ENCODE measurements around the gene PCDH12. TPM values are rescaled to one million over a fixed set of nuclear protein-coding genes. Genes with fewer than 3 reads are reported as not detected.

PCDH12 gene
- total and polyA plus RNA-seq, 9 donors, result 0.61 to 11.1 (median 2.1) TPM

- no peak overlapping the region for H3K27ac ChIP-seq
- no peaks in the 10 kb centered on the region for H3K9me3 ChIP-seq
- H3K36me3 ChIP-seq, result no peaks in the 10 kb centered on the region
- DNase-seq, result no peak
- TF ChIP-seq POLR2A (IDR thresholded peaks at IDR 0.05), result no peak
- no peak for TF ChIP-seq EP300 (IDR thresholded peaks at IDR 0.05)
- TF ChIP-seq, protein P1, sequence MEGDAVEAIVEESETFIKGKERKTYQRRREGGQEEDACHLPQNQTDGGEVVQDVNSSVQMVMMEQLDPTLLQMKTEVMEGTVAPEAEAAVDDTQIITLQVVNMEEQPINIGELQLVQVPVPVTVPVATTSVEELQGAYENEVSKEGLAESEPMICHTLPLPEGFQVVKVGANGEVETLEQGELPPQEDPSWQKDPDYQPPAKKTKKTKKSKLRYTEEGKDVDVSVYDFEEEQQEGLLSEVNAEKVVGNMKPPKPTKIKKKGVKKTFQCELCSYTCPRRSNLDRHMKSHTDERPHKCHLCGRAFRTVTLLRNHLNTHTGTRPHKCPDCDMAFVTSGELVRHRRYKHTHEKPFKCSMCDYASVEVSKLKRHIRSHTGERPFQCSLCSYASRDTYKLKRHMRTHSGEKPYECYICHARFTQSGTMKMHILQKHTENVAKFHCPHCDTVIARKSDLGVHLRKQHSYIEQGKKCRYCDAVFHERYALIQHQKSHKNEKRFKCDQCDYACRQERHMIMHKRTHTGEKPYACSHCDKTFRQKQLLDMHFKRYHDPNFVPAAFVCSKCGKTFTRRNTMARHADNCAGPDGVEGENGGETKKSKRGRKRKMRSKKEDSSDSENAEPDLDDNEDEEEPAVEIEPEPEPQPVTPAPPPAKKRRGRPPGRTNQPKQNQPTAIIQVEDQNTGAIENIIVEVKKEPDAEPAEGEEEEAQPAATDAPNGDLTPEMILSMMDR (IDR thresholded peaks at IDR 0.05), result no peak
- 84 to 90% (median 86%) methylated on average over 2 of the region's 2 CpGs for WGBS, 3 donors
- no peak overlapping the region for H3K4me3 ChIP-seq
- H3K27me3 ChIP-seq, result no peaks in the 10 kb centered on the region
- H3K4me1 ChIP-seq (ENCODE audit: insufficient read depth), result no peaks in the 10 kb centered on the region
- intact Hi-C loops (cut with DNase I), result no loop called here
Observed at GRCh38 chr5:141948812-141949211, 9.2 kb downstream of the PCDH12 start.

DNA sequence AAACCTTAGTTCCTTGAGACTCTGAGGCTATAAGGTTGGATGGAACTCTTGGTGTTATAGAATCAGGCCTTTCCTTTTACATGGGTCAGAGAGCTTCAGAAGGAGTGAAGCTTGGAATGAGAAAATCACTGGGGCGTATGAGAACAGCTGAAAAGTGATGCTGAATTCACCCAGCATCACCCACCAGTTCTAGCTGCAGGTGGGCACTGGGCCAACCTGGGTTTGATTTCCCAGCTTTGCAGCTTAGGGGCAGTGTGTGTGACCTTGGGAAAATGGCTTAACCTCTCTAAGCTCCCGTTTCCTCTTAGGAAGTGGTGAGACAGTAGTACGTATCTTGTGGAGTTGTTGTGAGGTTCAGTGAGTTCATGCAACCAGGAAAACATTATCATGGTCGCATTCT lies 10.7 kb downstream of the PCDH12 start:
- no peak overlapping the region for H3K27ac ChIP-seq
- no peaks in the 10 kb centered on the region for H3K36me3 ChIP-seq

DNA sequence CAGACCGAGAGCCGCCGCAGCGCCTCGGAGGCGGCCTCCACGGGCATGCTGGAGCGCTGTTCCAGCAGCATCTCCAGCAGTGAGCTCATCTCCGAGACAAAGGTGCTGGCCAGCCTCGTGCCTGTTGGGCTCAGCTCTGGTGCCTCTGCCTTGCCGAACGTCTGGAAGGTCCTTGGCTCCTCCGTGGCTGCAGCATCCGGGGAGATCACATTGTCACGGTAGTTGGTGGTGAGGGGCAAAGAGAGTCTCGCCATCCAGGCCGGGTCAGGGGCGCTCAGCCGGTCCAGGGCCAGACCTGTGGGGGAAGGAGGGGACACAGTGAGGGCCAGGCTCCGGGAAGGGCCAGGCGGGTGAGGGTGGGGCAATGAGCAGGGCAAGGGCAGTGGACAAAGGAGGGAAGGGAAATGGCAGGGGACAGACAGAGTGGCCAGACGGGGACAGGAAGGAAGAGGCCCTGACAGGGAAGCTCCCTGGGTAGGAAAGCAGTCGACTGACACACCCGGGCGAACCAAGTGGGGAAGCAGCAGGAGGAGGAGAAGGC lies 12.4 kb downstream of the PCDH12 start:
- Histone ChIP-seq H3K9me3 (no peaks in the 10 kb centered on the region), H3K4me3 (no peak overlapping the region), H3K36me3 (no peaks in the 10 kb centered on the region), H3K27me3 (no peaks in the 10 kb centered on the region), H3K27ac (no peak overlapping the region), H3K4me1 (ENCODE audit: insufficient read depth) (no peaks in the 10 kb centered on the region)
- intact Hi-C loops (cut with DNase I), result no loop called here
- WGBS, 3 donors, result 21 to 33% (median 26%) methylated on average over 25 of the region's 25 CpGs
- no peak for DNase-seq
- TF ChIP-seq POLR2A (IDR thresholded peaks at IDR 0.05), result no peak
- no peak for TF ChIP-seq EP300 (IDR thresholded peaks at IDR 0.05)
- TF ChIP-seq, protein P1 (IDR thresholded peaks at IDR 0.05), result no peak

More for the DNA sequence above, 10.7 kb downstream of the PCDH12 start:
- Histone ChIP-seq H3K27me3 (no peaks in the 10 kb centered on the region), H3K9me3 (no peaks in the 10 kb centered on the region), H3K4me3 (no peak overlapping the region), H3K4me1 (ENCODE audit: insufficient read depth) (no peaks in the 10 kb centered on the region)
- 70 to 74% (median 70%) methylated on average over 4 of the region's 4 CpGs for WGBS, 3 donors
- intact Hi-C loops (cut with DNase I), result no loop called here
- no peak for DNase-seq
- TF ChIP-seq, protein P1 (IDR thresholded peaks at IDR 0.05), result no peak
- TF ChIP-seq EP300 (IDR thresholded peaks at IDR 0.05) (no peak), POLR2A (IDR thresholded peaks at IDR 0.05) (no peak)

DNA sequence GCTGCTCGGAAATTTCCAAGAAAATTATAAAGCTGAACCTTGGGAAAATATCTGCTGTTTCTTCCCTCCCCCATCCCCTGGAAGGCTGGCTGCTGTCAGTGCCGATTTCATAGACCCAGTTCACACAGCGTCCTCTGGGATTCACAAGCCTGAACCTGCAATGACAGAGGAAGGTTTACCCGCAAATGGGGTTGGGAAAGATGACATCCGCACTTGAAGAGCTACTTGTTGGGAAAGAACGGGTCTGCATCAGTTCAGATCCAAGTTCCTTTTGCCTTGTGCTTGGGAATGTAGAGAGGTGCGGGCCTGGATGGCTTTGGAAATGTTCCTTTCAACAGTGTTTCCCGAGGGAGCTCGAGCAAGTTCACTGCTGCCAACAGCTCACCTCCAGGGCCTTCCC lies 13.9 kb downstream of the PCDH12 start:
- no peak overlapping the region for H3K27ac ChIP-seq
- no peak for DNase-seq
- TF ChIP-seq, protein P1 (IDR thresholded peaks at IDR 0.05), result no peak
- TF ChIP-seq EP300 (IDR thresholded peaks at IDR 0.05) (no peak), POLR2A (IDR thresholded peaks at IDR 0.05) (no peak)
- no peaks in the 10 kb centered on the region for H3K9me3 ChIP-seq
- no peaks in the 10 kb centered on the region for H3K36me3 ChIP-seq
- H3K4me1 ChIP-seq (ENCODE audit: insufficient read depth), result no peaks in the 10 kb centered on the region
- no peak overlapping the region for H3K4me3 ChIP-seq
- intact Hi-C loops (cut with DNase I), result no loop called here
- 67 to 76% (median 73%) methylated on average over 9 of the region's 9 CpGs for WGBS, 3 donors
- no peaks in the 10 kb centered on the region for H3K27me3 ChIP-seq
